Measurements from ENCODE around the gene MAP3K20.

The MAP3K20 gene

GRCh38 chr2:173051463-173052215 is 24.0 kb upstream of the MAP3K20 start:
- TF ChIP-seq, protein P1, sequence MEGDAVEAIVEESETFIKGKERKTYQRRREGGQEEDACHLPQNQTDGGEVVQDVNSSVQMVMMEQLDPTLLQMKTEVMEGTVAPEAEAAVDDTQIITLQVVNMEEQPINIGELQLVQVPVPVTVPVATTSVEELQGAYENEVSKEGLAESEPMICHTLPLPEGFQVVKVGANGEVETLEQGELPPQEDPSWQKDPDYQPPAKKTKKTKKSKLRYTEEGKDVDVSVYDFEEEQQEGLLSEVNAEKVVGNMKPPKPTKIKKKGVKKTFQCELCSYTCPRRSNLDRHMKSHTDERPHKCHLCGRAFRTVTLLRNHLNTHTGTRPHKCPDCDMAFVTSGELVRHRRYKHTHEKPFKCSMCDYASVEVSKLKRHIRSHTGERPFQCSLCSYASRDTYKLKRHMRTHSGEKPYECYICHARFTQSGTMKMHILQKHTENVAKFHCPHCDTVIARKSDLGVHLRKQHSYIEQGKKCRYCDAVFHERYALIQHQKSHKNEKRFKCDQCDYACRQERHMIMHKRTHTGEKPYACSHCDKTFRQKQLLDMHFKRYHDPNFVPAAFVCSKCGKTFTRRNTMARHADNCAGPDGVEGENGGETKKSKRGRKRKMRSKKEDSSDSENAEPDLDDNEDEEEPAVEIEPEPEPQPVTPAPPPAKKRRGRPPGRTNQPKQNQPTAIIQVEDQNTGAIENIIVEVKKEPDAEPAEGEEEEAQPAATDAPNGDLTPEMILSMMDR (IDR thresholded peaks at IDR 0.05; ENCODE audit: extremely low read depth, missing control alignments), result no peak

DNA sequence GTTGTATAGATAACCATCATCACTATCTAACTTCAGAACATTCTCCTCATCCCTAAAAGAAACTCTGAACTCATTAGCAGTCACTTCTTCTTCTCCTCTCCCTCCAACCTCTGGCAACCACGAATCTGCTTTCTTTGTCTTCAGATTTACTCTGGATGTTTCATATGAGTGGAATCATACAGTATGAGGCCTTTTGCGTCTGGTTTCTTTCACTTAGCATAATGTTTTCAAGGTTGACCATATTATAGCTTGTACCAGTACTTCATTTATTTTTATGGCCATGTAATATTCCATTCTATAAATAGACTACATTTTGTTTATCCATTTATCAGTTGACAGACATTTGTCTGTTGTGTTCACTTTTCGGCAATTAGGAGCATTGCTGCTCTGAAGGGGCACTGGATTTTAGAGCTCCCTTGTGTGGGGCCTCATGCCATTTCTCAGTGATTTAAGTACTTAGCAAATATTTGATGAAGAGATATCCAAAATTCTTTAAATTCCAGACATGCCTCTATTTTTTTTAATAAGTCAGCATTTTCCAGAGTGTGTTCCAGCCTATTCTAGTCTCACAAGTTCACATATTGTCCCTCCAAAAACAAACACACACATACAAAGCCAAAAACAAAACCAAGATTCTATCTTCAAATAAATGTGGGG is 22.5 kb upstream of the MAP3K20 start:
- TF ChIP-seq, protein P1 (IDR thresholded peaks at IDR 0.05; ENCODE audit: extremely low read depth, missing control alignments), result no peak
- DNase-seq (ENCODE audit: low spot score), result no peak

More at GRCh38 chr2:173051463-173052215, 24.0 kb upstream of the MAP3K20 start:
- DNase-seq (ENCODE audit: low spot score), result no peak

DNA sequence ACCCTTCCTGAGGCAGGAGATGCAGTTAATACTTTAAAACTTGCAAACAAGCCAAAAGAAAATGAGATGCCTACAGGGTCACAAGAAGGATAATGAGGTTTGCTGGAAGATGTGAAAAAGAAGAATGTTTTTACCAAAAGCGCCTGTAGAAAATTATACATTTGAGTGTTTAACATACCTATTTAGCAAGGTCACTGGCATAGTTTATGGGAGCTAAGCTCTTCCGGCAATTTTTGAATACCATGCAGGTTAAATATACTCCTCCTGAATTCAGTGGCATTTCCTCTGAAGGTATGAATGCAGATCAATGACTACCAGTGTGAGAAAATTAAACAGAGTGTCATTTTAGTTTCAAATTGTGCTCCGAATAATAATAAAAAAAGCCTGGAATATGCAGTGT is 21.2 kb upstream of the MAP3K20 start:
- TF ChIP-seq, protein P1 (IDR thresholded peaks at IDR 0.05; ENCODE audit: extremely low read depth, missing control alignments), result no peak
- no peak for DNase-seq (ENCODE audit: low spot score)

DNA sequence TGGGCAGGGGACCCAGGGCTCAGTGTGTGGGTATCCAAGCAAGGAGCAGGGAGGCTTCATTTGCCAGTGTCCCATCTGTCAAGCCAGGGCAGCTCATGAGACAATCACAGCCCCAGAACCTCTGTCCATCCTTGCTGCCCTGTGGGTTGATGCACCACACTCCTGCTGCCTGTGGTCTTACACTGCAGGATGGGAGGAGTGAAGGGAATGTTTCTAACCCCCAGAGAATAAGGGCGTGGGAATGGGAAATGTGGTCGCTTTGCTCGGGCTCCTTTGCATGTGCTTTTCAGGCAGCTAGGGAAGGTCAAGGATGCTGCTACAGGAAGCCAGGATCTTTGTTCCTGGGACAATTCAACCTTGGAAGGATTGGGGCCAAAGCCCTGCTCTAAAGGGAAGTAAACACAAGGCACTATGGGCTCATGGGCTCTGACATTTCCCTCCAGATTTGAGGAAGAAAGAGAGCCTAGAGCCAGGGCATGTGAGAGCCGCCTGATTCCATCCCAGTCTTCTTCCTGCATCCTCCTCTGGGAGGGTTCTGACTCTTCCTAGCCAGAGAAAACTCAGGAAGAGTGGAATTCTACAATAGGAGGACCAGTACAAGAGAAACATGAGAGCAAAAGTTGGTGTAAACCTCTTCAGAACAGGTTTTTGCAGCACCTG is 18.8 kb upstream of the MAP3K20 start:
- DNase-seq (ENCODE audit: low spot score), result no peak
- TF ChIP-seq, protein P1 (IDR thresholded peaks at IDR 0.05; ENCODE audit: extremely low read depth, missing control alignments), result no peak

DNA sequence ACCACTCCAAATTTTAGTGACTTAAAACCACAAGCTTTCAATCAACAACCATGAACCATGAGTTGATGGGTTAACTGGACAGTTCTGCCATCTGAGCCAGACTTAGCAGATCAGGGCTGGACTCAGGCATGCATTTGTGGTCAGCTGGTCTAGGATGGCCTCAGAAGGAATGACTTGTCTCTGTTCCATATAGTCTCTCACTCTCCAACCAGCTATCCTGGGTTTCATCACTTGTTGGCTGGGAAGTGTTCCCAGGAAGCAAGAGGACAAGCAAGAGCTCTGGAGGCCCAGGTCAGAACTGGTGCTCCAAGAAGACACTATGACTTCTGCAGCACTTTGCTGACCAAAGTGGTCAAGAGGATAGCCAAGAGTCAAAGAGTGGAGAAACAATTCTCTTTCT is 17.5 kb upstream of the MAP3K20 start:
- TF ChIP-seq, protein P1 (IDR thresholded peaks at IDR 0.05; ENCODE audit: extremely low read depth, missing control alignments), result no peak
- no peak for DNase-seq (ENCODE audit: low spot score)

GRCh38 chr2:173058673-173059072 is 17.0 kb upstream of the MAP3K20 start:
- DNase-seq (ENCODE audit: low spot score), result no peak
- TF ChIP-seq, protein P1 (IDR thresholded peaks at IDR 0.05; ENCODE audit: extremely low read depth, missing control alignments), result no peak

DNA sequence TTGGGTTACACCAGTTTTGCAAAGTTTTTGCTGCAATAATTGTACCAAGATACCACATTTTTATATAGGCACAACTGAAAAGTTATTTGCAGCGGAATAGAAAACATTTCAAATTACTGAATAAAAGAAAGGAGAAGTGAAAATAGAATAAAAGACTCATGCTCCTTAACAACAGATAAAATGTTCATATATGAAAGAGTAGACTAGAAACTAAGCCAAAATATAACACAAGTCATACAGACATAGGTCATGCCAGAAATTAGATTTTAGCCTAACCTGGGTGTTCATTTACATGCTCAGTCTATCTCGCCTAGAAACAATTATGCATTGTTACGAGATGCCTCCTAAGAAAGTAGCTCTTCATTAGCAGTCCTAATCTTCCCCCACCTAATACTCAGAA is 16.4 kb upstream of the MAP3K20 start:
- TF ChIP-seq, protein P1 (IDR thresholded peaks at IDR 0.05; ENCODE audit: extremely low read depth, missing control alignments), result no peak
- no peak for DNase-seq (ENCODE audit: low spot score)

Data from GM20000 (cell line).